NB4 (cell line): ENCODE measurements around the gene TAGLN3.
"Not testable (repeated sequence)": the region's sequence is repeated elsewhere in the genome, so short reads cannot be mapped to it uniquely, and the experiment has no call there.

ENCODE experiments used
- DNase-seq: peaks from one replicate; pipeline ENCODE4 v3.0.0; 2010; ENCODE audit warnings: low read depth
- H3K4me3 ChIP-seq: one replicate; pipeline ENCODE4 v1.5.1; 2011; ENCODE audit warnings: mild to moderate bottlenecking, low read depth, low read length, moderate library complexity
- CTCF ChIP-seq: IDR thresholded peaks from one replicate; pipeline ENCODE4 v1.5.1; 2012; ENCODE audit warnings: low read depth, low read length
- MAX ChIP-seq: IDR thresholded peaks from 2 replicates; pipeline ENCODE4 v1.6.1; 2011; ENCODE audit warnings: low read depth, low read length
- MYC ChIP-seq: IDR thresholded peaks from 2 replicates; pipeline ENCODE4 v1.6.1; 2011; ENCODE audit warnings: low read depth, low read length
- POLR2A ChIP-seq: IDR thresholded peaks from 2 replicates; pipeline ENCODE4 v1.6.1; 2011; ENCODE audit warnings: mild to moderate bottlenecking; ENCODE audit not compliant: insufficient read length; ENCODE audit errors: extremely low read depth

TAGLN3 gene

GRCh38 chr3:112035241-112035640 lies 36.5 kb downstream of the TAGLN3 start:
- DNase-seq: no peak
- H3K4me3 ChIP-seq: no peak overlapping the region
- TF ChIP-seq MAX (no peak), POLR2A (no peak), MYC (no peak), CTCF (no peak)

- DNase-seq, H3K4me3 ChIP-seq: not testable (repeated sequence)
Measured at GRCh38 chr3:112037194-112037593, 38.5 kb downstream of the TAGLN3 start.

- DNase-seq: no peak
- no peak for TF ChIP-seq MAX
- TF ChIP-seq MYC: no peak
- TF ChIP-seq CTCF: no peak
- TF ChIP-seq POLR2A: no peak
- no peak overlapping the region for H3K4me3 ChIP-seq
Measured at GRCh38 chr3:112038863-112039262, 40.1 kb downstream of the TAGLN3 start.

- no peak for DNase-seq
- TF ChIP-seq CTCF: no peak
- TF ChIP-seq MYC: no peak
- no peak for TF ChIP-seq MAX
- TF ChIP-seq POLR2A: no peak
- H3K4me3 ChIP-seq: no peak overlapping the region
Measured at GRCh38 chr3:112041321-112041720, 42.6 kb downstream of the TAGLN3 start.

- H3K4me3 ChIP-seq: no peak overlapping the region
- TF ChIP-seq POLR2A (no peak), CTCF (no peak), MYC (no peak), MAX (no peak)
- no peak for DNase-seq
Measured at GRCh38 chr3:112042842-112043280, 44.1 kb downstream of the TAGLN3 start.

GRCh38 chr3:112043621-112044201 lies 45.0 kb downstream of the TAGLN3 start:
- DNase-seq: peak; percentile 70
- TF ChIP-seq CTCF: peak; percentile 61
- TF ChIP-seq MAX: no peak
- no peak overlapping the region for H3K4me3 ChIP-seq
